ENCODE data around the gene PCDHAC1.

PCDHAC1 gene

GRCh38 chr5:140881889-140882590, 44.1 kb upstream of the PCDHAC1 start, which contains the start of gene PCDHA13:
Gene PCDHA13 (plus strand): TSS chr5:140882124. CDS start chr5:140882269, 145 bp downstream.
- H3K9ac ChIP-seq (ENCODE audit: low read length), result no peak within 1 kb of the TSS
- H3K27me3 ChIP-seq (ENCODE audit: insufficient read depth, low read length), result no peaks in the 10 kb centered on the region
- H2BK12ac ChIP-seq (ENCODE audit: low read length), result no peak within 1 kb of the TSS
- H3K14ac ChIP-seq (ENCODE audit: low read length), result no peak within 1 kb of the TSS
- H2BK5ac ChIP-seq (ENCODE audit: low read depth, low read length, poor library complexity), result no peak within 1 kb of the TSS
- H3K9me3 ChIP-seq (ENCODE audit: insufficient read depth, low read depth, low read length), result peaks cover 2% of the 10 kb centered on the region
- no peak within 1 kb of the TSS for H2AFZ ChIP-seq (ENCODE audit: insufficient read depth, low read length, poor library complexity)
- no peak within 1 kb of the TSS for H3K4me2 ChIP-seq (ENCODE audit: low read length)
- H3K27ac ChIP-seq (ENCODE audit: low read depth, low read length), result no peak within 1 kb of the TSS
- no peak within 1 kb of the TSS for H4K8ac ChIP-seq (ENCODE audit: low read depth, low read length)
- H2BK120ac ChIP-seq (ENCODE audit: insufficient read depth, low read length, poor library complexity), result no peak within 1 kb of the TSS
- no peak for DNase-seq
- H3K79me1 ChIP-seq (ENCODE audit: low read length), result no peaks in the 10 kb centered on the region
- H4K12ac ChIP-seq (ENCODE audit: low read depth, low read length), result no peak within 1 kb of the TSS
- H3K23ac ChIP-seq (ENCODE audit: low read length), result no peak within 1 kb of the TSS
- WGBS (ENCODE audit: extremely low coverage, insufficient coverage, insufficient read length), result no CpG with 5 or more reads among the region's 35 CpGs
- no peak within 1 kb of the TSS for H3K4me3 ChIP-seq (ENCODE audit: low read depth, low read length)
- H4K91ac ChIP-seq (ENCODE audit: low read depth, low read length), result no peak within 1 kb of the TSS
- no peak within 1 kb of the TSS for H3K18ac ChIP-seq (ENCODE audit: low read length)
- no peaks in the 10 kb centered on the region for H3K79me2 ChIP-seq (ENCODE audit: control insufficient read depth, insufficient read depth, low read length, poor library complexity)
- H2AK5ac ChIP-seq (ENCODE audit: low read length), result no peak within 1 kb of the TSS
- H3K4me1 ChIP-seq (ENCODE audit: control insufficient read depth in 1 of 2, insufficient read depth in 2 of 2, low read length in 2 of 2), result no peaks in the 10 kb centered on the region
- peaks cover 6 to 14% of the 10 kb centered on the region in 2 experiments for H3K36me3 ChIP-seq (ENCODE audit: control insufficient read depth in 1 of 2, insufficient read depth in 2 of 2, low read length in 2 of 2)
- no peak within 1 kb of the TSS for H3K4ac ChIP-seq (ENCODE audit: low read depth, low read length)

GRCh38 chr5:140882591-140882899, 43.6 kb upstream of the PCDHAC1 start:
- Histone ChIP-seq H2BK5ac (ENCODE audit: low read depth, low read length, poor library complexity) (no peak overlapping the region), H3K18ac (ENCODE audit: low read length) (no peak overlapping the region), H3K4ac (ENCODE audit: low read depth, low read length) (no peak overlapping the region), H3K4me1 (ENCODE audit: control insufficient read depth in 1 of 2, insufficient read depth in 2 of 2, low read length in 2 of 2) (no peaks in the 10 kb centered on the region), H3K9ac (ENCODE audit: low read length) (no peak overlapping the region), H3K36me3 (ENCODE audit: control insufficient read depth in 1 of 2, insufficient read depth in 2 of 2, low read length in 2 of 2) (peaks cover under 1 to 9% of the 10 kb centered on the region in 2 experiments), H3K79me1 (ENCODE audit: low read length) (no peaks in the 10 kb centered on the region), H4K12ac (ENCODE audit: low read depth, low read length) (no peak overlapping the region), H3K27ac (ENCODE audit: low read depth, low read length) (no peak overlapping the region), H2AK5ac (ENCODE audit: low read length) (no peak overlapping the region), H3K27me3 (ENCODE audit: insufficient read depth, low read length) (no peaks in the 10 kb centered on the region), H2BK12ac (ENCODE audit: low read length) (no peak overlapping the region), H2AFZ (ENCODE audit: insufficient read depth, low read length, poor library complexity) (no peak overlapping the region), H3K9me3 (ENCODE audit: insufficient read depth, low read depth, low read length) (peaks cover 2% of the 10 kb centered on the region), H3K4me2 (ENCODE audit: low read length) (no peak overlapping the region), H3K79me2 (ENCODE audit: control insufficient read depth, insufficient read depth, low read length, poor library complexity) (no peaks in the 10 kb centered on the region), H4K91ac (ENCODE audit: low read depth, low read length) (no peak overlapping the region), H3K4me3 (ENCODE audit: low read depth, low read length) (no peak overlapping the region), H2BK120ac (ENCODE audit: insufficient read depth, low read length, poor library complexity) (no peak overlapping the region), H3K23ac (ENCODE audit: low read length) (no peak overlapping the region), H3K14ac (ENCODE audit: low read length) (no peak overlapping the region), H4K8ac (ENCODE audit: low read depth, low read length) (no peak overlapping the region)
- DNase-seq, result no peak
- no CpG with 5 or more reads among the region's 12 CpGs for WGBS (ENCODE audit: extremely low coverage, insufficient coverage, insufficient read length)

GRCh38 chr5:140883373-140883772, 42.7 kb upstream of the PCDHAC1 start:
- no peak overlapping the region for H2BK120ac ChIP-seq (ENCODE audit: insufficient read depth, low read length, poor library complexity)
- no peak overlapping the region for H3K23ac ChIP-seq (ENCODE audit: low read length)
- no peak overlapping the region for H4K8ac ChIP-seq (ENCODE audit: low read depth, low read length)
- no peak for DNase-seq
- H2BK5ac ChIP-seq (ENCODE audit: low read depth, low read length, poor library complexity), result no peak overlapping the region
- no peak overlapping the region for H3K27ac ChIP-seq (ENCODE audit: low read depth, low read length)
- H3K79me2 ChIP-seq (ENCODE audit: control insufficient read depth, insufficient read depth, low read length, poor library complexity), result no peaks in the 10 kb centered on the region
- H3K4me2 ChIP-seq (ENCODE audit: low read length), result no peak overlapping the region
- peaks cover 0 to 9% of the 10 kb centered on the region in 2 experiments for H3K36me3 ChIP-seq (ENCODE audit: control insufficient read depth in 1 of 2, insufficient read depth in 2 of 2, low read length in 2 of 2)
- H3K9me3 ChIP-seq (ENCODE audit: insufficient read depth, low read depth, low read length), result peaks cover 2% of the 10 kb centered on the region
- H3K4me1 ChIP-seq (ENCODE audit: control insufficient read depth in 1 of 2, insufficient read depth in 2 of 2, low read length in 2 of 2), result no peaks in the 10 kb centered on the region
- H3K9ac ChIP-seq (ENCODE audit: low read length), result no peak overlapping the region
- H3K14ac ChIP-seq (ENCODE audit: low read length), result no peak overlapping the region
- no peak overlapping the region for H4K12ac ChIP-seq (ENCODE audit: low read depth, low read length)
- no peak overlapping the region for H4K91ac ChIP-seq (ENCODE audit: low read depth, low read length)
- H3K79me1 ChIP-seq (ENCODE audit: low read length), result no peaks in the 10 kb centered on the region
- no peak overlapping the region for H3K18ac ChIP-seq (ENCODE audit: low read length)
- WGBS (ENCODE audit: extremely low coverage, insufficient coverage, insufficient read length), result no CpG with 5 or more reads among the region's 41 CpGs
- H2BK12ac ChIP-seq (ENCODE audit: low read length), result no peak overlapping the region
- H3K4me3 ChIP-seq (ENCODE audit: low read depth, low read length), result no peak overlapping the region
- no peak overlapping the region for H2AFZ ChIP-seq (ENCODE audit: insufficient read depth, low read length, poor library complexity)
- H3K4ac ChIP-seq (ENCODE audit: low read depth, low read length), result no peak overlapping the region
- H2AK5ac ChIP-seq (ENCODE audit: low read length), result no peak overlapping the region
- no peaks in the 10 kb centered on the region for H3K27me3 ChIP-seq (ENCODE audit: insufficient read depth, low read length)

- Histone ChIP-seq H3K27me3 (ENCODE audit: insufficient read depth, low read length) (no peaks in the 10 kb centered on the region), H3K36me3 (ENCODE audit: control insufficient read depth in 1 of 2, insufficient read depth in 2 of 2, low read length in 2 of 2) (peaks cover 0 to 9% of the 10 kb centered on the region in 2 experiments), H3K18ac (ENCODE audit: low read length) (no peak overlapping the region), H4K91ac (ENCODE audit: low read depth, low read length) (no peak overlapping the region), H3K9ac (ENCODE audit: low read length) (no peak overlapping the region), H3K4ac (ENCODE audit: low read depth, low read length) (no peak overlapping the region), H3K14ac (ENCODE audit: low read length) (no peak overlapping the region), H2BK12ac (ENCODE audit: low read length) (no peak overlapping the region), H3K4me3 (ENCODE audit: low read depth, low read length) (no peak overlapping the region), H3K79me1 (ENCODE audit: low read length) (no peaks in the 10 kb centered on the region), H3K27ac (ENCODE audit: low read depth, low read length) (no peak overlapping the region), H3K9me3 (ENCODE audit: insufficient read depth, low read depth, low read length) (peaks cover 2% of the 10 kb centered on the region), H3K79me2 (ENCODE audit: control insufficient read depth, insufficient read depth, low read length, poor library complexity) (no peaks in the 10 kb centered on the region), H3K4me2 (ENCODE audit: low read length) (no peak overlapping the region), H4K12ac (ENCODE audit: low read depth, low read length) (no peak overlapping the region), H2AK5ac (ENCODE audit: low read length) (no peak overlapping the region), H2BK5ac (ENCODE audit: low read depth, low read length, poor library complexity) (no peak overlapping the region), H3K23ac (ENCODE audit: low read length) (no peak overlapping the region), H4K8ac (ENCODE audit: low read depth, low read length) (no peak overlapping the region), H2BK120ac (ENCODE audit: insufficient read depth, low read length, poor library complexity) (no peak overlapping the region), H3K4me1 (ENCODE audit: control insufficient read depth in 1 of 2, insufficient read depth in 2 of 2, low read length in 2 of 2) (no peaks in the 10 kb centered on the region), H2AFZ (ENCODE audit: insufficient read depth, low read length, poor library complexity) (no peak overlapping the region)
- no peak for DNase-seq
- WGBS (ENCODE audit: extremely low coverage, insufficient coverage, insufficient read length), result no CpG with 5 or more reads among the region's 79 CpGs
These were observed 42.0 kb upstream of the PCDHAC1 start for GRCh38 chr5:140883927-140884697.

All from trophoblast cell (in vitro differentiated cells and primary cell).